ENCODE data around the gene DBNDD2.

The DBNDD2 gene

DNA sequence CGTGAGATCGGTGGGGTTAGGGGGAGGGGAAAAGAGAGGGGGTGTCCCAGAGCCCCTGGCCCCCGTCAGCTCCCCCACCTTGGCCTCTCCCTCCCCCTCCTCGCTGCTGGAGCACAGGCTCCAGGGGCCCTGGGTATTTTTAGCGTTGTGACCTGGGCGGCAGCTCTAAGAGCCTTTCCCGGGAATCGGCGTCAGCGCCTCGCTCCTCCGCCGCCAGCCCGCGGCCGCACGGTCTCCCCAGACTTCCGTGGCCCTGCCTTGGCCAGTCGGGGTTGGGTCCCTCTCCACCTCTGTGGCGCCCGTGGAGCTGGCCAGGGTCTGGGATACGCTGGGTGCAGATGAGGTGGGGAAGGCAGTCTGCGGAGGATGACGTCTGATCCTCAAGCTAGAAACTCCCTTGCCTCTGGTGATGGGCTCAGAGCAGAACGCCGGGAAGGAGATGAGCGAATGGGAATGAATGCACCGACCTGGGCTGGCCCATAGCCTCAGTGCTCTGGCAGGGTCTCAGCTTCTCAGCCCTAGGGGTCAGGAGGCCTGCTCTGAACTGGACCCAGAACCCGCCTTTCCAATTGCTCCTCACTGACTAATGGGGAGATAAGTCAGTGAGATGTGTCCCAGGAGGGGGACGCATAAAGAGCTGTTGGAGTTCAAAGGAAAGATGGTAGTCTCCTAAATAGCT is 883 bp upstream of the DBNDD2 start:
- DNase-seq (ENCODE audit: insufficient read length) (no peak), FAIRE-seq (no peak)
- TF ChIP-seq TAF1 (IDR thresholded peaks at IDR 0.05; ENCODE audit: borderline replicate concordance, low read depth, low read length) (no peak), POLR2A (IDR thresholded peaks at IDR 0.05; ENCODE audit: low read depth, low read length) (no peak), POLR2AphosphoS5 (IDR thresholded peaks at IDR 0.05; ENCODE audit: low read depth, low read length) (no peak)

DNA sequence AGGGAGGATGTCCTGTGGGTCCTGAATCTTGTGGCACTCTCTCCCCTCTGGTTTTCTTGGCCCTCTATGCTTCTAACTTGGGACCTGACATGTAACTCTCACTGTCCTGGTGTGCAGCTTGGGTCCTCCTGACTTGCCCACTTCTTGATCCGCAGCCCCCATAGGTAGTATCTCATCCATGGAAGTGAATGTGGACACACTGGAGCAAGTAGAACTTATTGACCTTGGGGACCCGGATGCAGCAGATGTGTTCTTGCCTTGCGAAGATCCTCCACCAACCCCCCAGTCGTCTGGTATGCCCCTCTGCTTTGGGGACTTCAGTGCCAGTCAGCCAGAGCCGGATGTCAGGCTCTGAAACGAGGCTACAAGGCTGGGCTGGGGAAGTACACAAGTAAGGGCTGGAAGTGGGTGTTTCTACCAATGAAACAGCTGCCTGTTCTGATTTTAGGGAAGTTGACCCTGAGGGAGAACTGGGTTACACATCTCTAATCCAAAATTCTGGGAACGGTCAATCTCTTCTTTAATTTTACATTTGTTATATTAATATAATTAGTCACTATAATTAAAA is 641 bp downstream of the DBNDD2 start:
- no peak for DNase-seq (ENCODE audit: insufficient read length)
- TF ChIP-seq POLR2A (IDR thresholded peaks at IDR 0.05; ENCODE audit: low read depth, low read length), result no peak
- TF ChIP-seq POLR2AphosphoS5 (IDR thresholded peaks at IDR 0.05; ENCODE audit: low read depth, low read length), result no peak
- no peak for TF ChIP-seq TAF1 (IDR thresholded peaks at IDR 0.05; ENCODE audit: borderline replicate concordance, low read depth, low read length)

DNA sequence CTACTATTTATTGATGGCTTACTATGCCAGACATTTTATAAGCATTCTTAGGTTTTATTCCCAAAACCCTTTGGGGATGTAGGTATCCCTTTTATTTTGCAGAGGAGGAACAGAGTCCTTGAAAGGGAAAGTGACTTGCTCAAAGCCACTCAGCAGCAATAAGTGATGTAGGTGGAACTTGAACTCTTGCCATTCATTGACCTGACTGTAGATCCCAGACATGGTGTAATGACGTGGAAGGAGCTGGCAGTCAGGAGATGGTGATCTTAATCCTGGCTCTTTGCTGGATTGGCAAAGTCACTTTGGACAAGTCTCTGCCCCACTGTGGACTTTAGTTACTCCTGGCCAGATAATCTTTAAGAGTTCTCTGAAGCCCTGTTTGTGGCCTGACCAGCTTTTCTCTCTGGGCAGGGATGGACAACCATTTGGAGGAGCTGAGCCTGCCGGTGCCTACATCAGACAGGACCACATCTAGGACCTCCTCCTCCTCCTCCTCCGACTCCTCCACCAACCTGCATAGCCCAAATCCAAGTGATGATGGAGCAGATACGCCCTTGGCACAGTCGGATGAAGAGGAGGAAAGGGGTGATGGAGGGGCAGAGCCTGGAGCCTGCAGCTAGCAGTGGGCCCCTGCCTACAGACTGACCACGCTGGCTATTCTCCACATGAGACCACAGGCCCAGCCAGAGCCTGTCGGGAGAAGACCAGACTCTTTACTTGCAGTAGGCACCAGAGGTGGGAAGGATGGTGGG is 1.6 kb downstream of the DBNDD2 start:
- FAIRE-seq, result no peak
- TF ChIP-seq TAF1 (IDR thresholded peaks at IDR 0.05; ENCODE audit: borderline replicate concordance, low read depth, low read length), result no peak
- no peak for TF ChIP-seq POLR2AphosphoS5 (IDR thresholded peaks at IDR 0.05; ENCODE audit: low read depth, low read length)
- no peak for TF ChIP-seq POLR2A (IDR thresholded peaks at IDR 0.05; ENCODE audit: low read depth, low read length)
- no peak for DNase-seq (ENCODE audit: insufficient read length)

More for the DNA sequence above, 641 bp downstream of the DBNDD2 start:
- FAIRE-seq, result no peak

DNA sequence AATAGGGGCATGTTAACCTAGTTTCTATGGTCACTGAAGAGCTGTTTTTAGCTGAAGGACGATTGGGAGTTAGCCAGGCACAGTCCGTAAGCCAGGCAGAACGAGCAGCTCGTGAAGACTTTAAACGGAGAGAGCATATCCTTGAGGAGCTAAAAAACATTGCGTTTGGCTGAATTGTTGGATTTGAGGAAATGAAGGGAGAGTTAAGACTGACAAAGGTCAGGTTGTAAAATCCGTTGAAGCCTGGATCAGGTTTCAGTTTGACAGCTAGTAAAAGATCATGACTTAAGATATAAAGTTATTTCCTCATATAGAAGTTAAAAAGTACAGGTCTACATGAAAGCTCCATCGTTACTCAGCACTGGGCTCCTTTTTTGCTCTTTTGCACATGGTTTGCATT is 2.8 kb downstream of the DBNDD2 start:
- no peak for TF ChIP-seq POLR2AphosphoS5 (IDR thresholded peaks at IDR 0.05; ENCODE audit: low read depth, low read length)
- no peak for TF ChIP-seq TAF1 (IDR thresholded peaks at IDR 0.05; ENCODE audit: borderline replicate concordance, low read depth, low read length)
- TF ChIP-seq POLR2A (IDR thresholded peaks at IDR 0.05; ENCODE audit: low read depth, low read length), result no peak
- FAIRE-seq (no peak), DNase-seq (ENCODE audit: insufficient read length) (no peak)

DNA sequence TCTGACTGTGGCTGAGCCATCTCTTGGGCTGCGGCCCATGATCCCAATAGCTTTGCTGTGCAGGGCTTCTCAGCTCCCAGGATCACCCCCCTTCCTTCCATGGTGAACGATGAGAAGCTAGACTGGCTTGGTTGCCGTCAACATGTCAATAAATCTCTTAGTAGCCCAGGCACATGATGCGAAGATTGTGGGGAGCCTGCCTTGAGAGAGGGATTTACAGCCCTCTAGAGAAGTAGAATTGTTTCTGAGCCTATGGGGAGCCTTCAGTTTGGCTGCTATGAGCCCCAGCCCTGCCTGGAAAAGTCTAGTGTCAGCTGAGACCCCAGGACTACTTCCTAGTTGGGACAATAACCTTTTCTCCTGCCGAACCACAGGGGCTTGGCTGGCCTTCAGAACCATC is 4.6 kb downstream of the DBNDD2 start:
- DNase-seq (ENCODE audit: insufficient read length) (no peak), FAIRE-seq (no peak)
- TF ChIP-seq TAF1 (IDR thresholded peaks at IDR 0.05; ENCODE audit: borderline replicate concordance, low read depth, low read length), result no peak
- no peak for TF ChIP-seq POLR2AphosphoS5 (IDR thresholded peaks at IDR 0.05; ENCODE audit: low read depth, low read length)
- TF ChIP-seq POLR2A (IDR thresholded peaks at IDR 0.05; ENCODE audit: low read depth, low read length), result no peak

DNA sequence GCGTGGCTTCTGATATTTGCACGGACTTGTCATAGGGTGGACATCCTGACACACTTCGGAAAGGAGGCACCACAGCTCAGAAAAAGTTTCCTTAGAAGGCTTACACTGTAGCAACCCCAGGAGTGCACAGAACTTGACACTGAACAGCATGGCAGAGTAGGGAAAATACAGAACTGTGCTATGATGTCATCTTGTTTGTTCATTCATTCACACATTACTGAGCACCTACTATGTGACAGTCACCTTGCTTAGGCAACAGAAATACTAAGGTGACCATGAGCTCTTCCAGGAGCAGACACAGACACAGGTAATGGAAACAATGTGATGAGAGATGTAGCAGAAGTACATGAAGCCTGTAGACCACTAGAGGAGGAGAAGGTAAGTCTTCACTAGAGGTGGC is 5.4 kb downstream of the DBNDD2 start:
- TF ChIP-seq POLR2AphosphoS5 (IDR thresholded peaks at IDR 0.05; ENCODE audit: low read depth, low read length) (no peak), TAF1 (IDR thresholded peaks at IDR 0.05; ENCODE audit: borderline replicate concordance, low read depth, low read length) (no peak), POLR2A (IDR thresholded peaks at IDR 0.05; ENCODE audit: low read depth, low read length) (no peak)
- FAIRE-seq (no peak), DNase-seq (ENCODE audit: insufficient read length) (no peak)

DNA sequence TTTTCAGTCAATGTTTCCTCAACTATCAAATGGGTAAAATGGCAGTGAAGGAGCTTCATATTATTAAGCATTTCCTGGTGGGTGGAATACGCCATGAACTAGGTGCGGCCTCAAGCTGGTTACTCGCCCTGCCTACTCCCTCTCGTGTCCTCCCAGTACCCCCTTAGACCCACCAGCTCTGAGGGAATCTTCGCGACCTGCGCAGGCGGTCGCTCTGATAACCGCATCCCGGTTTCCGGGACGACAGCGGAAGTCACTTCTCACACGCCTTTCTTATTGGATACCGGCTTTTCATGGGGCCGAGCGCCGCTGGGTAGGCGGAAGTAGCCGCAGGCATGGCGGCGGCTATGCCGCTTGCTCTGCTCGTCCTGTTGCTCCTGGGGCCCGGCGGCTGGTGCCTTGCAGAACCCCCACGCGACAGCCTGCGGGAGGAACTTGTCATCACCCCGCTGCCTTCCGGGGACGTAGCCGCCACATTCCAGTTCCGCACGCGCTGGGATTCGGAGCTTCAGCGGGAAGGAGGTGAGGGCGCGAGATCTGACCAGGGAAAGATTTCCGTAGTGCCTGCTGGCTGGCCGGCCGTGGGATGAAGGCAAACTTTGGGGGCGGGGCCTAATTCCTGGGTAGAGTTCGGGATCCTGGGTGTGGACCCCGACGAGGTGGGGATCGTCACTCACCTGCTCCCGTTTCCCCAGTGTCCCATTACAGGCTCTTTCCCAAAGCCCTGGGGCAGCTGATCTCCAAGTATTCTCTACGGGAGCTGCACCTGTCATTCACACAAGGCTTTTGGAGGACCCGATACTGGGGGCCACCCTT is 7.9 kb downstream of the DBNDD2 start, which contains the start of gene PIGT:
Gene PIGT, plus strand, starts transcription at position 320 of the 816 bp plus-strand sequence. Its CDS starts 16 bp downstream, at position 336.
- FAIRE-seq (peak; percentile 92), DNase-seq (ENCODE audit: insufficient read length) (peak; percentile 71)
- TF ChIP-seq POLR2AphosphoS5 (IDR thresholded peaks at IDR 0.05; ENCODE audit: low read depth, low read length) (peak; percentile 86), POLR2A (IDR thresholded peaks at IDR 0.05; ENCODE audit: low read depth, low read length) (peak; percentile 97), TAF1 (IDR thresholded peaks at IDR 0.05; ENCODE audit: borderline replicate concordance, low read depth, low read length) (peak; percentile 82)

DNA sequence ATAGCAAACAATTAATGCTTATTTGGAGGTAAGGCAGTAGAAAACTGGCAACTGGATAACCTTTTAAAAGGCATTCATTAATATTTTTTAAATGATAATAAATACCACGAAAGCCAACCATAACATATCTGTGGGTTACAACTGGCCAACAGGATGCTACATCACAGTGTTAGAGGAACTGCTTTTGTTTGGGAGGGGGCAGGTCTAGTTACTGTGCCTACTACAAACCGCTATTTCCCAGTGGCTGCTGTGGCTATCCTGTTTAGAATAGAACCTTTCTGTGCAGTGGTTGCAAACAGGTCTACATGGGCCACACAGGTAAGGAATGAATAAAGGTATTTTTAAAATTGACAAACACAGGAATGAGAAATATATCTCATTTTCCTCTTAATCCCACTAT is 8.8 kb downstream of the DBNDD2 start:
- DNase-seq (ENCODE audit: insufficient read length) (no peak), FAIRE-seq (no peak)
- TF ChIP-seq TAF1 (IDR thresholded peaks at IDR 0.05; ENCODE audit: borderline replicate concordance, low read depth, low read length) (no peak), POLR2AphosphoS5 (IDR thresholded peaks at IDR 0.05; ENCODE audit: low read depth, low read length) (no peak), POLR2A (IDR thresholded peaks at IDR 0.05; ENCODE audit: low read depth, low read length) (no peak)

DNA sequence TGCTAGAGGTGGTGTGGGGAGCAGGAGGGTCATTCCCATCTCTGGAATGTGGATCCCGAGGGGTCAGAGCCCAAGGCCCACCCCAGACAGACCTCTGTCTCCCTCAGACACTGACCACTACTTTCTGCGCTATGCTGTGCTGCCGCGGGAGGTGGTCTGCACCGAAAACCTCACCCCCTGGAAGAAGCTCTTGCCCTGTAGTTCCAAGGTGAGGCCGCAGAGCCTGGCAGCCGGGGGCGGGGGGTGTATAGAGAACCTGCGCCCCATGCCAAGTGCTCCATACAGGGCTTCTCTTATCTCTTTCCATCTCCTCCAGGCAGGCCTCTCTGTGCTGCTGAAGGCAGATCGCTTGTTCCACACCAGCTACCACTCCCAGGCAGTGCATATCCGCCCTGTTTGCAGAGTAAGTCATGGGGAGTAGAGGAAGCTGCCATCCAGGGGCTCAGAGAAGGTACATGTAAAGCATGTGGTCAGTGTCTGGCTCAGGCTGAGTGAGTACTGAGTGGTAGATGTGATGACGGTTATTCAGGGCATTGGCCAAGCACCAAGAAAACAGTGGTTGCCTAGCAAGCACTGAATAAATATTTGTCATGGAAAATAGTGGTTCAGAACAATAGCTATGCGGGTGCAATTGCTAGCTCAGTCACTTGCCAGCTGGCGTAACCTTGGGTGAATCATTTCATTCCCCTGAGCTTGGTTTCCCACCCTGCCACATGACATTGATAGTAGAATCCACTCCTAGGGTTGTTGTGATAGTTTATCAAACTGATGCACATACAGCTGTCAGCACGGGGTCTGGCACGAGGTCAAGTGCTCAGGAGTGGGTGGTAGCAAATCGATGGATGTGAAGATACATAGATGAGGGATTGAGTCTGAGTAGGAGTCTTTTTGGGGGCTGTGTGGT is 11.4 kb downstream of the DBNDD2 start:
- TF ChIP-seq POLR2AphosphoS5 (IDR thresholded peaks at IDR 0.05; ENCODE audit: low read depth, low read length), result no peak
- DNase-seq (ENCODE audit: insufficient read length) (peak; percentile 16), FAIRE-seq (no peak)

DNA sequence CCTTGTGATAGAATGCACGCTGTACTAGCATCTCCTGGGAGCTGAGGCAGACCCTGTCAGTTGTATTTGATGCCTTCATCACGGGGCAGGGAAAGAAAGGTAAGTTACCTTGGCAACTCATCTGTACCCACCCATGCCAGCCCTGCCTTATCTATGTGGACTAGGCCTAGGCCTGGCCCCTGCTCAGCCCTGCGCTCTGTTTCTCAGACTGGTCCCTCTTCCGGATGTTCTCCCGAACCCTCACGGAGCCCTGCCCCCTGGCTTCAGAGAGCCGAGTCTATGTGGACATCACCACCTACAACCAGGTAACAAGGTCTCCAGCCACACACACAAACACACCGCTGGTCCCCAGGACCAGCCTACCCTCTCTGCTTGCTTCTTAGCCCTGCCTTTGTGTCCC is 12.0 kb downstream of the DBNDD2 start:
- TF ChIP-seq POLR2AphosphoS5 (IDR thresholded peaks at IDR 0.05; ENCODE audit: low read depth, low read length) (no peak), POLR2A (IDR thresholded peaks at IDR 0.05; ENCODE audit: low read depth, low read length) (no peak), TAF1 (IDR thresholded peaks at IDR 0.05; ENCODE audit: borderline replicate concordance, low read depth, low read length) (no peak)
- DNase-seq (ENCODE audit: insufficient read length) (no peak), FAIRE-seq (no peak)
